ENCODE results near the gene ZFYVE9.
"Not testable (repeated sequence)": the region's sequence is repeated elsewhere in the genome, so short reads cannot be mapped to it uniquely, and the experiment has no call there.

GRCh38 chr1:52182328-52182727 lies 40.4 kb downstream of the ZFYVE9 start:
- not testable (repeated sequence) for TF ChIP-seq CTCF (IDR thresholded peaks at IDR 0.05); ZFX (IDR thresholded peaks at IDR 0.05; ENCODE audit: borderline replicate concordance)

Measured in 22Rv1 (cell line).